Sciatic nerve (tissue), 2 donors: ENCODE data around the gene LAMP1. TPM values are rescaled to one million over a fixed set of nuclear protein-coding genes. Genes with fewer than 3 reads are reported as not detected.
"Not testable (repeated sequence)": the region's sequence is repeated elsewhere in the genome, so short reads cannot be mapped to it uniquely, and the experiment has no call there.

Experiments
- ATAC-seq: fragments of 200-7000 bp; cut with Tn5 transposase; one replicate; pipeline ENCODE4 v1.9.1; 2020; ENCODE audit warnings: mild to moderate bottlenecking, moderate library complexity
- DNase-seq: peaks from one replicate; pipeline ENCODE4 v3.0.0-alpha.2; 2020; ENCODE audit warnings: low spot score
- intact Hi-C: fragments of 100-400 bp; cut with DNase I; formaldehyde crosslinking; loops from one replicate; pipeline ENCODE4 v1.14.2; 2022
- total RNA-seq: library from RNA; stranded (reverse); fragmentation: NEBNext Ultra II Directional; extraction: Animal tissue kit (Norgen Biotek cat#: 25700); gene quantifications from one replicate; pipeline ENCODE4 v1.2.1, GENCODE V29; 2021
- donor health status: DM: no; HTN: no; CAD: no.
- donor health status: DM: no; HTN: no; CAD: no.

LAMP1 gene
- total RNA-seq, 1 donor from 2014 or later, result 183 TPM

- intact Hi-C loops, result no loop called here
- DNase-seq, result no peak
- no peak for ATAC-seq
These were observed 3.4 kb upstream of the LAMP1 start for GRCh38 chr13:113293686-113294085.

- intact Hi-C loops, result no loop called here
- no peak for ATAC-seq
- DNase-seq, result no peak
These were observed 1.3 kb upstream of the LAMP1 start for GRCh38 chr13:113295776-113296175.

- intact Hi-C loops, result no loop called here
These were observed 467 bp downstream of the LAMP1 start for GRCh38 chr13:113297370-113298042.

GRCh38 chr13:113298043-113298945, 1.3 kb downstream of the LAMP1 start:
- intact Hi-C loops, result no loop called here

More at GRCh38 chr13:113297370-113298042, 467 bp downstream of the LAMP1 start:
- peak; percentile 5 for ATAC-seq
- DNase-seq, result no peak

GRCh38 chr13:113299951-113300350, 2.9 kb downstream of the LAMP1 start:
- DNase-seq (no peak), ATAC-seq (no peak)
- intact Hi-C loops, result no loop called here

More at GRCh38 chr13:113298043-113298945, 1.3 kb downstream of the LAMP1 start:
- ATAC-seq (no peak), DNase-seq (no peak)

- ATAC-seq (no peak), DNase-seq (no peak)
- intact Hi-C loops, result no loop called here
These were observed 5.9 kb downstream of the LAMP1 start for GRCh38 chr13:113302986-113303385.

GRCh38 chr13:113304121-113304520, 7.1 kb downstream of the LAMP1 start:
- ATAC-seq (no peak), DNase-seq (no peak)
- intact Hi-C loops, result no loop called here

- ATAC-seq, result no peak
- intact Hi-C loops, result no loop called here
- DNase-seq, result no peak
These were observed 8.2 kb downstream of the LAMP1 start for GRCh38 chr13:113305208-113305607.

GRCh38 chr13:113307491-113307890, 10.5 kb downstream of the LAMP1 start:
- intact Hi-C loops, result no loop called here
- no peak for DNase-seq
- ATAC-seq, result no peak

GRCh38 chr13:113309473-113309872, 12.4 kb downstream of the LAMP1 start:
- intact Hi-C loops, result no loop called here
- DNase-seq, result no peak
- no peak for ATAC-seq

GRCh38 chr13:113314112-113314511, 17.1 kb downstream of the LAMP1 start:
- ATAC-seq, intact Hi-C loops, DNase-seq: not testable (repeated sequence)

GRCh38 chr13:113314895-113315470, 17.9 kb downstream of the LAMP1 start:
- not testable (repeated sequence) for ATAC-seq

GRCh38 chr13:113315992-113316391, 19.0 kb downstream of the LAMP1 start:
- intact Hi-C loops, result no loop called here

More at GRCh38 chr13:113314895-113315470, 17.9 kb downstream of the LAMP1 start:
- DNase-seq, intact Hi-C loops: not testable (repeated sequence)

GRCh38 chr13:113317031-113317430, 20.0 kb downstream of the LAMP1 start:
- no peak for ATAC-seq
- intact Hi-C loops, result no loop called here
- no peak for DNase-seq

More at GRCh38 chr13:113315992-113316391, 19.0 kb downstream of the LAMP1 start:
- no peak for ATAC-seq
- no peak for DNase-seq

GRCh38 chr13:113318956-113319355, 21.9 kb downstream of the LAMP1 start:
- ATAC-seq, result no peak
- DNase-seq, result no peak
- intact Hi-C loops, result no loop called here

GRCh38 chr13:113319371-113319770, 22.3 kb downstream of the LAMP1 start:
- DNase-seq, result no peak
- intact Hi-C loops, result no loop called here
- no peak for ATAC-seq

GRCh38 chr13:113320226-113320875, 23.3 kb downstream of the LAMP1 start:
- DNase-seq (no peak), ATAC-seq (no peak)
- intact Hi-C loops, result no loop called here

GRCh38 chr13:113321546-113321945, 24.5 kb downstream of the LAMP1 start:
- no peak for DNase-seq
- no peak for ATAC-seq
- intact Hi-C loops, result no loop called here

GRCh38 chr13:113322043-113322461, 25.0 kb downstream of the LAMP1 start:
- intact Hi-C loops, result no loop called here
- DNase-seq, result no peak
- ATAC-seq, result no peak
